ENCODE measurements around the gene MEA1. TPM values are rescaled to one million over a fixed set of nuclear protein-coding genes. Genes with fewer than 3 reads are reported as not detected.

The MEA1 gene
- total and polyA plus RNA-seq, 4 donors: 10.7 to 50.3 (median 30.6) TPM

DNA sequence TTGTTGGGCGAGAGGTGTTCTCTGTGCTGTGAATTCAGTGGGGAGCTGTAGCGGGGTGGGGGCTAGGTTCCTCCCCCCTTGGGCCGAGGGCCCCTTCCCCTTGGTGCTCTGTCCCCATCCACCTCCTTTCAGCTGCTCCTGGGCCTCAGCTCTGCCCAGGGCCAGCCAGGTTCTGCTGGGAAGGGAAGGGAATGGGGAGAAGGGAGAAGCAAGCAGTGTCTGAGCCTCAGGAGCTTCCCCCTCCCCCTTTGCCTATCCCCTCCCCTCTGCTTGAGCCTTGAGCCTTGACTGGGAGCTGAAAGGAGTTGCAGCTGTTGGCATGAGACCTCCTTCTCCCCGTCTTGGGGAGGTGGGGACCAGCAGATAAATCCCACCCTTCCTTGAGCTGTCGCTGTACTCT, 7.1 kb upstream of the MEA1 start:
- H3K4me1 ChIP-seq (ENCODE audit: control insufficient read depth in 4 of 4, insufficient read depth in 4 of 4, low read length in 3 of 4): peaks cover 2 to 15% (median 13%) of the 10 kb centered on the region in 4 donors
- WGBS: 61% methylated on average over 5 of the region's 5 CpGs
- no peaks in the 10 kb centered on the region for H3K9me3 ChIP-seq (ENCODE audit: control insufficient read depth in 4 of 4, low read length in 3 of 4)
- DNase-seq (ENCODE audit: low spot score): no peak
- H3K27me3 ChIP-seq (ENCODE audit: control insufficient read depth in 4 of 4, insufficient read depth in 4 of 4, low read length in 3 of 4): no peaks in the 10 kb centered on the region
- TF ChIP-seq FOXA2 (IDR thresholded peaks at IDR 0.05) (no peak), NR2F2 (IDR thresholded peaks at IDR 0.05) (no peak), RXRA (IDR thresholded peaks at IDR 0.05) (no peak), YY1 (IDR thresholded peaks at IDR 0.05) (no peak), EGR1 (IDR thresholded peaks at IDR 0.05; ENCODE audit: low read depth in 2 of 2) (no peak), RAD21 (IDR thresholded peaks at IDR 0.05) (no peak), SP1 (IDR thresholded peaks at IDR 0.05) (no peak), HNF4G (IDR thresholded peaks at IDR 0.05) (no peak), TAF1 (conservative IDR thresholded peaks at IDR 0.05) (no peak), FOXA1 (IDR thresholded peaks at IDR 0.05) (no peak), JUND (IDR thresholded peaks at IDR 0.05) (no peak), HNF4A (conservative IDR thresholded peaks at IDR 0.05) (no peak), GABPA (IDR thresholded peaks at IDR 0.05 in 1 of 2, conservative IDR thresholded peaks at IDR 0.05 in 1 of 2) (no peak)
- TF ChIP-seq, protein P1, sequence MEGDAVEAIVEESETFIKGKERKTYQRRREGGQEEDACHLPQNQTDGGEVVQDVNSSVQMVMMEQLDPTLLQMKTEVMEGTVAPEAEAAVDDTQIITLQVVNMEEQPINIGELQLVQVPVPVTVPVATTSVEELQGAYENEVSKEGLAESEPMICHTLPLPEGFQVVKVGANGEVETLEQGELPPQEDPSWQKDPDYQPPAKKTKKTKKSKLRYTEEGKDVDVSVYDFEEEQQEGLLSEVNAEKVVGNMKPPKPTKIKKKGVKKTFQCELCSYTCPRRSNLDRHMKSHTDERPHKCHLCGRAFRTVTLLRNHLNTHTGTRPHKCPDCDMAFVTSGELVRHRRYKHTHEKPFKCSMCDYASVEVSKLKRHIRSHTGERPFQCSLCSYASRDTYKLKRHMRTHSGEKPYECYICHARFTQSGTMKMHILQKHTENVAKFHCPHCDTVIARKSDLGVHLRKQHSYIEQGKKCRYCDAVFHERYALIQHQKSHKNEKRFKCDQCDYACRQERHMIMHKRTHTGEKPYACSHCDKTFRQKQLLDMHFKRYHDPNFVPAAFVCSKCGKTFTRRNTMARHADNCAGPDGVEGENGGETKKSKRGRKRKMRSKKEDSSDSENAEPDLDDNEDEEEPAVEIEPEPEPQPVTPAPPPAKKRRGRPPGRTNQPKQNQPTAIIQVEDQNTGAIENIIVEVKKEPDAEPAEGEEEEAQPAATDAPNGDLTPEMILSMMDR (IDR thresholded peaks at IDR 0.05; ENCODE audit: low read depth, low read length, missing input control): no peak
- TF ChIP-seq, protein P2, sequence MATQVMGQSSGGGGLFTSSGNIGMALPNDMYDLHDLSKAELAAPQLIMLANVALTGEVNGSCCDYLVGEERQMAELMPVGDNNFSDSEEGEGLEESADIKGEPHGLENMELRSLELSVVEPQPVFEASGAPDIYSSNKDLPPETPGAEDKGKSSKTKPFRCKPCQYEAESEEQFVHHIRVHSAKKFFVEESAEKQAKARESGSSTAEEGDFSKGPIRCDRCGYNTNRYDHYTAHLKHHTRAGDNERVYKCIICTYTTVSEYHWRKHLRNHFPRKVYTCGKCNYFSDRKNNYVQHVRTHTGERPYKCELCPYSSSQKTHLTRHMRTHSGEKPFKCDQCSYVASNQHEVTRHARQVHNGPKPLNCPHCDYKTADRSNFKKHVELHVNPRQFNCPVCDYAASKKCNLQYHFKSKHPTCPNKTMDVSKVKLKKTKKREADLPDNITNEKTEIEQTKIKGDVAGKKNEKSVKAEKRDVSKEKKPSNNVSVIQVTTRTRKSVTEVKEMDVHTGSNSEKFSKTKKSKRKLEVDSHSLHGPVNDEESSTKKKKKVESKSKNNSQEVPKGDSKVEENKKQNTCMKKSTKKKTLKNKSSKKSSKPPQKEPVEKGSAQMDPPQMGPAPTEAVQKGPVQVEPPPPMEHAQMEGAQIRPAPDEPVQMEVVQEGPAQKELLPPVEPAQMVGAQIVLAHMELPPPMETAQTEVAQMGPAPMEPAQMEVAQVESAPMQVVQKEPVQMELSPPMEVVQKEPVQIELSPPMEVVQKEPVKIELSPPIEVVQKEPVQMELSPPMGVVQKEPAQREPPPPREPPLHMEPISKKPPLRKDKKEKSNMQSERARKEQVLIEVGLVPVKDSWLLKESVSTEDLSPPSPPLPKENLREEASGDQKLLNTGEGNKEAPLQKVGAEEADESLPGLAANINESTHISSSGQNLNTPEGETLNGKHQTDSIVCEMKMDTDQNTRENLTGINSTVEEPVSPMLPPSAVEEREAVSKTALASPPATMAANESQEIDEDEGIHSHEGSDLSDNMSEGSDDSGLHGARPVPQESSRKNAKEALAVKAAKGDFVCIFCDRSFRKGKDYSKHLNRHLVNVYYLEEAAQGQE (IDR thresholded peaks at IDR 0.05): no peak
- TF ChIP-seq, protein P3, sequence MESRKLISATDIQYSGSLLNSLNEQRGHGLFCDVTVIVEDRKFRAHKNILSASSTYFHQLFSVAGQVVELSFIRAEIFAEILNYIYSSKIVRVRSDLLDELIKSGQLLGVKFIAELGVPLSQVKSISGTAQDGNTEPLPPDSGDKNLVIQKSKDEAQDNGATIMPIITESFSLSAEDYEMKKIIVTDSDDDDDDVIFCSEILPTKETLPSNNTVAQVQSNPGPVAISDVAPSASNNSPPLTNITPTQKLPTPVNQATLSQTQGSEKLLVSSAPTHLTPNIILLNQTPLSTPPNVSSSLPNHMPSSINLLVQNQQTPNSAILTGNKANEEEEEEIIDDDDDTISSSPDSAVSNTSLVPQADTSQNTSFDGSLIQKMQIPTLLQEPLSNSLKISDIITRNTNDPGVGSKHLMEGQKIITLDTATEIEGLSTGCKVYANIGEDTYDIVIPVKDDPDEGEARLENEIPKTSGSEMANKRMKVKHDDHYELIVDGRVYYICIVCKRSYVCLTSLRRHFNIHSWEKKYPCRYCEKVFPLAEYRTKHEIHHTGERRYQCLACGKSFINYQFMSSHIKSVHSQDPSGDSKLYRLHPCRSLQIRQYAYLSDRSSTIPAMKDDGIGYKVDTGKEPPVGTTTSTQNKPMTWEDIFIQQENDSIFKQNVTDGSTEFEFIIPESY (IDR thresholded peaks at IDR 0.05): no peak
- TF ChIP-seq, protein P4, sequence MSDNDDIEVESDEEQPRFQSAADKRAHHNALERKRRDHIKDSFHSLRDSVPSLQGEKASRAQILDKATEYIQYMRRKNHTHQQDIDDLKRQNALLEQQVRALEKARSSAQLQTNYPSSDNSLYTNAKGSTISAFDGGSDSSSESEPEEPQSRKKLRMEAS (IDR thresholded peaks at IDR 0.05): no peak
- TF ChIP-seq, protein P5, sequence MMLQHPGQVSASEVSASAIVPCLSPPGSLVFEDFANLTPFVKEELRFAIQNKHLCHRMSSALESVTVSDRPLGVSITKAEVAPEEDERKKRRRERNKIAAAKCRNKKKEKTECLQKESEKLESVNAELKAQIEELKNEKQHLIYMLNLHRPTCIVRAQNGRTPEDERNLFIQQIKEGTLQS (IDR thresholded peaks at IDR 0.05): no peak
- H3K4me3 ChIP-seq (ENCODE audit: low read depth in 1 of 3, low read length in 3 of 3): peak overlapping the region; percentile 92 to 100 (median 94)
- peak overlapping the region; percentile 86 to 95 for H3K27ac ChIP-seq (ENCODE audit: low read depth in 1 of 2, low read length in 2 of 2)
- H3K36me3 ChIP-seq (ENCODE audit: control insufficient read depth in 4 of 4, insufficient read depth in 3 of 4, low read depth in 1 of 4, low read length in 3 of 4): peaks cover 0 to 34% (median 21%) of the 10 kb centered on the region in 4 donors
- H3K9ac ChIP-seq (ENCODE audit: low read depth in 1 of 2, low read length in 2 of 2): peak overlapping the region; percentile 48 to 53
